HEK293T (cell line): ENCODE data around the gene CRYBA2.

Source experiments
- ELF4 ChIP-seq: fragments of 450-650 bp; IDR thresholded peaks from 2 replicates; pipeline ENCODE4 v1.6.1; 2017; ENCODE audit warnings: antibody characterized with exemption
- FOXK2 ChIP-seq: fragments of 450-650 bp; IDR thresholded peaks from 2 replicates; pipeline ENCODE4 v1.6.1; 2016; ENCODE audit warnings: mild to moderate bottlenecking
- NFRKB ChIP-seq: fragments of 450-650 bp; IDR thresholded peaks from 2 replicates; pipeline ENCODE4 v1.6.1; 2016; ENCODE audit warnings: mild to moderate bottlenecking, moderate library complexity
- SUZ12 ChIP-seq: fragments of 450-650 bp; IDR thresholded peaks from 2 replicates; pipeline ENCODE4 v1.6.1; 2016; ENCODE audit warnings: mild to moderate bottlenecking
- TARDBP ChIP-seq: fragments of 450-650 bp; IDR thresholded peaks from 2 replicates; pipeline ENCODE4 v1.6.1; 2016

- no peak for TF ChIP-seq TARDBP
- no peak for TF ChIP-seq ELF4
- TF ChIP-seq SUZ12 = no peak
- TF ChIP-seq NFRKB = no peak
- no peak for TF ChIP-seq FOXK2
Measured at GRCh38 chr2:219031005-219031738, 38.0 kb upstream of the CRYBA2 start.
